Measurements from ENCODE around the gene BNIPL. TPM values are rescaled to one million over a fixed set of nuclear protein-coding genes. Genes with fewer than 3 reads are reported as not detected.
A peak's percentile ranks its signal among the peaks of the same experiment; 100 is the strongest.

The BNIPL gene, protein sequence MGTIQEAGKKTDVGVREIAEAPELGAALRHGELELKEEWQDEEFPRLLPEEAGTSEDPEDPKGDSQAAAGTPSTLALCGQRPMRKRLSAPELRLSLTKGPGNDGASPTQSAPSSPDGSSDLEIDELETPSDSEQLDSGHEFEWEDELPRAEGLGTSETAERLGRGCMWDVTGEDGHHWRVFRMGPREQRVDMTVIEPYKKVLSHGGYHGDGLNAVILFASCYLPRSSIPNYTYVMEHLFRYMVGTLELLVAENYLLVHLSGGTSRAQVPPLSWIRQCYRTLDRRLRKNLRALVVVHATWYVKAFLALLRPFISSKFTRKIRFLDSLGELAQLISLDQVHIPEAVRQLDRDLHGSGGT
- total RNA-seq, result under 1 TPM in 3 of 4 donors, not detected in 1; 0.63 to 0.74 (median 0.69) TPM

DNA sequence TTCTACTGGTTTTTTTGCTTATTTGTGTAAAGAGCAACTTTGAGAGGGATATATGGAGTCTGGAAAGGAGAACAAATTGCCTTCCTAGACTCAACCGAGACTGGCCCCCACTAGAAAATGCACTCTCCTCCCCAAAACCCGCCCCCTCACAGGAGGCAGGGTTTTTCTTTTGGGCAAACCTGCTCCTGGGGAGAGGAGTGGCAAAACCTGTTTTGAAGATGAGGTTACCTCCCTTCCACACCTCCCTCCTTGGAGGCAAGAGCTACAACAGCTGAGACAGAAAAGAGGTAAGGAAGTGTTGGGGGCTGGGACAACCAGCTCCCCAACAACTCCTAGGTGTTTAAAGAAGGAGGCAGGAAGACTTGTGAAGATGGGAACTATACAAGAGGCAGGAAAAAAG lies at the start of gene BNIPL:
BNIPL (plus strand) TSS at position 231 of the 400 bp plus-strand sequence; CDS start at position 371, 140 bp downstream.
- ATAC-seq (ENCODE audit: low FRiP score), result no peak
- no peak for DNase-seq (ENCODE audit: low spot score)
- TF ChIP-seq, protein P1, sequence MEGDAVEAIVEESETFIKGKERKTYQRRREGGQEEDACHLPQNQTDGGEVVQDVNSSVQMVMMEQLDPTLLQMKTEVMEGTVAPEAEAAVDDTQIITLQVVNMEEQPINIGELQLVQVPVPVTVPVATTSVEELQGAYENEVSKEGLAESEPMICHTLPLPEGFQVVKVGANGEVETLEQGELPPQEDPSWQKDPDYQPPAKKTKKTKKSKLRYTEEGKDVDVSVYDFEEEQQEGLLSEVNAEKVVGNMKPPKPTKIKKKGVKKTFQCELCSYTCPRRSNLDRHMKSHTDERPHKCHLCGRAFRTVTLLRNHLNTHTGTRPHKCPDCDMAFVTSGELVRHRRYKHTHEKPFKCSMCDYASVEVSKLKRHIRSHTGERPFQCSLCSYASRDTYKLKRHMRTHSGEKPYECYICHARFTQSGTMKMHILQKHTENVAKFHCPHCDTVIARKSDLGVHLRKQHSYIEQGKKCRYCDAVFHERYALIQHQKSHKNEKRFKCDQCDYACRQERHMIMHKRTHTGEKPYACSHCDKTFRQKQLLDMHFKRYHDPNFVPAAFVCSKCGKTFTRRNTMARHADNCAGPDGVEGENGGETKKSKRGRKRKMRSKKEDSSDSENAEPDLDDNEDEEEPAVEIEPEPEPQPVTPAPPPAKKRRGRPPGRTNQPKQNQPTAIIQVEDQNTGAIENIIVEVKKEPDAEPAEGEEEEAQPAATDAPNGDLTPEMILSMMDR (IDR thresholded peaks at IDR 0.05), result no peak

DNA sequence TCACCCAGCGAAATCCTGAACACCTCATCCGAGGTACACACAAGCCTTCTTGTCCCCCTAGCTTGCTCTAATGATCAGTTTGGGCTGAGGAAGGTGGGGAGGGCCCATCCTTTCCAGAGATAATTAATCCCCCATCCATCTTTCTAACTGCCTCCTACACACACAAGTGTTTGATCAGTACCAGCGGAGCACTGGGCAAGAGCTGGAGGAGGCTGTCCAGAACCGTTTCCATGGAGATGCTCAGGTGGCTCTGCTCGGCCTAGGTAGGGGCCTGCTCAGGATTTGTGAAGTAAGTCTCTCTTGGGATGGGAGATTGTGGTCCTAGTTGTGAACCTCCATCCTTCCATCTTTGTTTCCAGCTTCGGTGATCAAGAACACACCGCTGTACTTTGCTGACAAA lies 48.5 kb upstream of the BNIPL start:
- DNase-seq (ENCODE audit: low spot score), result no peak
- no peak for ATAC-seq (ENCODE audit: low FRiP score)
- TF ChIP-seq, protein P1 (IDR thresholded peaks at IDR 0.05), result no peak

DNA sequence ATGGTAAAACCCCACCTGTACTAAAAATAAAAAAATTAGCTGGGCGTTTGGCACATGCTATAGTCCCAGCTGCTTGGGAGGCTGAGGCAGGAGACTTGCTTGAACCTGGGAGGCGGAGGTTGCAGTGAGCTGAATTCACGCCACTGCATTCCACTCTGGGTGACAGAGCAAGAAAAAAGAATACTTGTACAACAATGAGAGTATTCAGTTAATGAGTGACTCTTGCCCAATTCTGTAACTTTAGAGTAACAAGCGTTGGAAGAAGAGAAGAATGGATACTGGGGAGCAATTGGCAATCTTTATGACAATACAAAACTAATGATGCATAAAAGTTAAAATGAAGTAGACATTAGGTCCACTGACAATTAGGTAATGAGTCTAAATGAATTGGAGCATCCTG lies 43.8 kb upstream of the BNIPL start:
- TF ChIP-seq, protein P1 (IDR thresholded peaks at IDR 0.05), result no peak
- DNase-seq (ENCODE audit: low spot score) (no peak), ATAC-seq (ENCODE audit: low FRiP score) (no peak)

DNA sequence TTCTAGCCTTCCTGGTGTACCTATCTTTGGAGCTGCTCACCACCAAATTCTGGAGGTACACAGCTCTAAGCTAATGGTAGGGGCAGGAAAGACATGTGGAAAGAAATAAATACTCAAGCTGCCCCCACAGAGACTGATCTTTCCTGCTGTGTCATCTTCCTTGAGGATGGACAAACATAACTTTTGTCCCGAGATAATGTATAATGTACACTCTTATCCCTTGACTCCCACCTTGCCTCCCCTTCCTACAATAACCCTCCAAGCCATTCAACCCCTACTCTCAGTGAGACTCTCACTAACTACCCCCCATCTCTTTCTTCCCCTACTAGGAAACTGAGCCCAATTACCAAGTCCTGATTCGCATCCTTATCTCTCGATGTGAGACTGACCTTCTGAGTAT lies 42.1 kb upstream of the BNIPL start:
- no peak for ATAC-seq (ENCODE audit: low FRiP score)
- no peak for DNase-seq (ENCODE audit: low spot score)
- TF ChIP-seq, protein P1 (IDR thresholded peaks at IDR 0.05), result no peak

DNA sequence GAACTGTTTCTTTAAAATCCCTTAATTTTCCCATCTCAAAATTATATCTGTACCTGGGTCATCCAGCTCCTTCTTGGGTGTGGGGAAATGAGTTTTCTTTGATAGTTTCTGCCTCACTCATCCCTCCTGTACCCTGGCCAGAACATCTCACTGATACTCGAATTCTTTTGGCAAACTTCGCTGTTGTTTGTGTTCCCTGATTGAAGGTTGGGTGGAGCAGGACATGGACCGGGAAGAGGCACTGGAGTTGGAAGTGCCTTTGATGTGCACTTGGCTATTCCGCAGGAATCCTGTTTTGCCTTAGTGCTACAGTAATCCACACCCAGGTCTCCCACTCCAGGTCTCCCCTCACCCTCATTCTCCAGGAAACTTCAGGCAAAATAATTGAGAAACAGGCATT lies 40.9 kb upstream of the BNIPL start:
- ATAC-seq (ENCODE audit: low FRiP score) (peak; percentile 33), DNase-seq (ENCODE audit: low spot score) (no peak)
- TF ChIP-seq, protein P1 (IDR thresholded peaks at IDR 0.05), result no peak

DNA sequence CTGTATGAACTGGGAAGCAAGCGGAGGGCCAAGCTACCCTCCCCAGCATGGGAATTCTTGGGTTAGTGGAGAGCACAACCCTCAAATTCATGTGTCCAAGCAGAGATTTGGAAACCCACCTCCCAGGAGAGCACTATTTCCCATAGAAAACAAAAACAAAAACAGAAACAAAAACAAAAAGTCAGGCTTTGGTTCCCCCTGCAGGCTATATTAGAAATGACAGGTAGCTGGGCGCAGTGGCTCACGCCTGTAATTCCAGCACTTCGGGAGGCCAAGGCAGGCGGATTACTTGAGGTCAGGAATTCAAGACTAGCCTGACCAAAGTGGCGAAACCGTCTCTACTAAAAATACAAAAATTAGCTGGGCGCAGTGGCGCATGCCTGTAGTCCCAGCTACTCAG lies 40.5 kb upstream of the BNIPL start:
- peak; percentile 29 for ATAC-seq (ENCODE audit: low FRiP score)
- no peak for DNase-seq (ENCODE audit: low spot score)
- TF ChIP-seq, protein P1 (IDR thresholded peaks at IDR 0.05), result peak in 2 of 3 donors; percentile 15 to 77
